ENCODE results near the gene SAP30BP. TPM values are rescaled to one million over a fixed set of nuclear protein-coding genes. Genes with fewer than 3 reads are reported as not detected.

The SAP30BP gene
- total and polyA plus RNA-seq, 2 of the 13 experiments (the other 11 are each of a cell fraction or from before 2014, with no cell fraction given) = 67.7 to 99.4 TPM

DNA sequence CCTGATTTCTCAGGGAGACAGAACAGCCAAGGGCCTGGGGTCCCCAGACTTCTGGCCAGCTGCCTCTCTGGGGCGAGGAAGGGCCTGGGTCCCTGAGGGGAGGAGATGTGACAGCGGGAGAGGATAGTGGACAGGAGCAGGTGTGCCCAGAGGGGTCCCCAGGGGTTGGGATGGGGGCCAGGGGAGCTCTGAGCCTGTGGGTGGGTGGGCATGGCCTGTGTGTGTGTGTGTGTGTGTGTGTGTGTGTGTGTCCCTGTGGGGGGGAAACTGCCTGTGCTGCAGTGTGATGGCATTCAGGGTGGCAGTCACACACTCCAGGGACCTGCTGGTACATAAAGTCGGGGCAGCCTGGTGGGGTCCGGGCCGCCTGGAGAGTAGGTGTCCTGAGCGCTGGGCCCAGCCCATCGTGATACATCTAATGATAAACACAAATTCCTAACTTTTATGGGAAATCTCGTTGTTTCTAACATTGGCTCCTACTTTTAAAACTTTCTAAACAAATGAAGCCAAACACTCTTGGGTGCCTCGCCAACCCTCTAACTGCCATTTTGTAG is 55.5 kb downstream of the SAP30BP start:
- no peak overlapping the region for H3K4me3 ChIP-seq (replicated peaks in 1 of 3; ENCODE audit: insufficient read depth in 1 of 3, low read depth in 2 of 3, low read length in 3 of 3)
- no peak overlapping the region; the same call in 1 of the 2 replicates for H3K4me2 ChIP-seq (ENCODE audit: low read depth, low read length)
- no peak overlapping the region for H2AFZ ChIP-seq (ENCODE audit: low read length)
- peaks cover 8 to 41% of the 10 kb centered on the region in 2 experiments; a peak in 3 of 5 replicates for H3K27me3 ChIP-seq (ENCODE audit: control insufficient read depth in 1 of 2, insufficient read depth in 2 of 2, low read length in 2 of 2)
- BruUV-seq (replicated peaks) = no TSS peak
- POLR2A ChIA-PET = interaction anchor here (0.9 kb wide), 1 partner anchor 15 kb away, joined by 3 read pairs; no protein-coding TSS in a partner anchor
- no peaks in the 10 kb centered on the region for H3K9me3 ChIP-seq (ENCODE audit: low read length)
- DNase-seq (ENCODE audit: low spot score) = no peak
- no peaks in the 10 kb centered on the region for H3K36me3 ChIP-seq (replicated peaks in 1 of 2; ENCODE audit: control insufficient read depth in 1 of 2, insufficient read depth in 2 of 2, low read length in 2 of 2)
- H3K27ac ChIP-seq (ENCODE audit: extremely low read length, insufficient read depth, low read length) = no peak overlapping the region
- H3K79me2 ChIP-seq (ENCODE audit: insufficient read depth, low read length) = no peaks in the 10 kb centered on the region
- 81% methylated on average over 9 of the region's 9 CpGs for WGBS (ENCODE audit: low lambda C conversion rate)
- H3K9ac ChIP-seq (ENCODE audit: insufficient read depth, low read depth, low read length) = no peak overlapping the region
- H4K20me1 ChIP-seq (ENCODE audit: insufficient read depth, low read length) = no peaks in the 10 kb centered on the region
- intact Hi-C loops (cut with micrococcal nuclease; ENCODE audit: unreplicated experiment) (no loop called here), in situ Hi-C loops (cut with HindIII; ENCODE audit: extremely low pct_ligation_motif_present, low pct_unique_long_range_greater_than_20kb) (no loop called here)
- CTCF ChIA-PET (ENCODE audit: low intra/inter-chr PET ratio, low total read pairs) = no interaction called here
- H3K4me1 ChIP-seq (ENCODE audit: insufficient read depth, low read length) = peaks cover 32% of the 10 kb centered on the region
- TF ChIP-seq ZNF274 (CRISPR knock-in tag; IDR thresholded peaks at IDR 0.05) (0 out of 2 replicates have a peak, but pooled peaks have one; percentile 1), RAD21 (CRISPR knock-in tag; IDR thresholded peaks at IDR 0.05) (no peak)
- ATAC-seq = no peak
- FAIRE-seq = no peak

DNA sequence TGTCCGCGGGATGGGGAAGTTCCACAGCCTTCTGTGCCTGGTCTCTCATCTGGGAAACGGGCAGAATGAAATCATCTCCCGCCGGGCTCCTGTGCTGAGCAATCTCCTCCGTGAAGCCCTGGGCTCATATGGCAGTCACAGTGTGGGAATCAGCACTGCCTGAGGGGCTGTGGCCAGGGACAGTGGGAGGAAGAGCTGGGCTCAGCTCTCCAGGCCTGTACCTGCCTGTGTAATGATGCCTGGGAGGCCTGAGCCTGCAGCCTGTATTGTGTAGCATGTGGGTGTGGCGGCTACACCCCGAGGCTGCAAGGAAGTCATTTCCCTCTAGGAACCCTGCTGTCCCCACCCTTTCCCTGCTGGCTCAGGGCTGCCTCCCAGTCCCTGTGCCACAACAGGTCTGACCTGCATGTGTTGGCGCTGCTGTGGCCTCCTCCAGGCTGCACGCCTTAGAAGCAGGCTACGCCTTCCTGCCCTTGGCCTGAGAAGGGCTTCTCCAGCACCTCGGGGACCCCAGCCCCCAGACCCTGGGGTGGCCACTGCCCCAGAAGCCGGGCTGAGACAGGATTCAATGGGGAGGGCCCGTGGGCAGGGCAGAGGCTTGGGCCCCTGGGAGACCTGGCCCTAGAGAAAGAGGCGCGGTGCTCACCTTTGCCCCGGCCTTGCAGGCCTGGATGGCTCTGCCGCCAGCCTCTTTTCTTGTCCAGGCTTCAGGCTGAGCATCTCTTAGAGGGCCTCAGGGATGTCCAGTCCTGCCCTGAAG is 56.2 kb downstream of the SAP30BP start:
- WGBS (ENCODE audit: low lambda C conversion rate) = 17% methylated on average over 18 of the region's 18 CpGs
- BruUV-seq (replicated peaks) = no TSS peak
- H3K79me2 ChIP-seq (ENCODE audit: insufficient read depth, low read length) = no peaks in the 10 kb centered on the region
- H3K4me2 ChIP-seq (ENCODE audit: low read depth, low read length) = peak overlapping the region; percentile 40
- no peak overlapping the region for H3K9ac ChIP-seq (ENCODE audit: insufficient read depth, low read depth, low read length)
- no peak for DNase-seq (ENCODE audit: low spot score)
- H3K27me3 ChIP-seq (ENCODE audit: control insufficient read depth in 1 of 2, insufficient read depth in 2 of 2, low read length in 2 of 2) = peaks cover 8 to 36% of the 10 kb centered on the region in 2 experiments; a peak in 3 of 5 replicates
- peak; percentile 29 for ATAC-seq
- no peaks in the 10 kb centered on the region for H3K36me3 ChIP-seq (replicated peaks in 1 of 2; ENCODE audit: control insufficient read depth in 1 of 2, insufficient read depth in 2 of 2, low read length in 2 of 2)
- H4K20me1 ChIP-seq (ENCODE audit: insufficient read depth, low read length) = no peaks in the 10 kb centered on the region
- intact Hi-C loops (cut with micrococcal nuclease; ENCODE audit: unreplicated experiment) = no loop called here
- FAIRE-seq = no peak
- no peaks in the 10 kb centered on the region for H3K9me3 ChIP-seq (ENCODE audit: low read length)
- H2AFZ ChIP-seq (ENCODE audit: low read length) = no peak overlapping the region
- H3K4me3 ChIP-seq (replicated peaks in 1 of 3; ENCODE audit: insufficient read depth in 1 of 3, low read depth in 2 of 3, low read length in 3 of 3) = peak overlapping the region in 1 of 3 experiments; percentile 35; a peak in 1 of 6 replicates
- no peak overlapping the region for H3K27ac ChIP-seq (ENCODE audit: extremely low read length, insufficient read depth, low read length)
- ChIA-PET CTCF (ENCODE audit: low intra/inter-chr PET ratio, low total read pairs) (no interaction called here), POLR2A (interaction anchor here (1.5 kb wide), 1 partner anchor 31 kb away, joined by 3 read pairs; no protein-coding TSS in a partner anchor)
- H3K4me1 ChIP-seq (ENCODE audit: insufficient read depth, low read length) = peaks cover 32% of the 10 kb centered on the region
- in situ Hi-C loops (cut with HindIII; ENCODE audit: extremely low pct_ligation_motif_present, low pct_unique_long_range_greater_than_20kb) = no loop called here
- TF ChIP-seq, protein P1, sequence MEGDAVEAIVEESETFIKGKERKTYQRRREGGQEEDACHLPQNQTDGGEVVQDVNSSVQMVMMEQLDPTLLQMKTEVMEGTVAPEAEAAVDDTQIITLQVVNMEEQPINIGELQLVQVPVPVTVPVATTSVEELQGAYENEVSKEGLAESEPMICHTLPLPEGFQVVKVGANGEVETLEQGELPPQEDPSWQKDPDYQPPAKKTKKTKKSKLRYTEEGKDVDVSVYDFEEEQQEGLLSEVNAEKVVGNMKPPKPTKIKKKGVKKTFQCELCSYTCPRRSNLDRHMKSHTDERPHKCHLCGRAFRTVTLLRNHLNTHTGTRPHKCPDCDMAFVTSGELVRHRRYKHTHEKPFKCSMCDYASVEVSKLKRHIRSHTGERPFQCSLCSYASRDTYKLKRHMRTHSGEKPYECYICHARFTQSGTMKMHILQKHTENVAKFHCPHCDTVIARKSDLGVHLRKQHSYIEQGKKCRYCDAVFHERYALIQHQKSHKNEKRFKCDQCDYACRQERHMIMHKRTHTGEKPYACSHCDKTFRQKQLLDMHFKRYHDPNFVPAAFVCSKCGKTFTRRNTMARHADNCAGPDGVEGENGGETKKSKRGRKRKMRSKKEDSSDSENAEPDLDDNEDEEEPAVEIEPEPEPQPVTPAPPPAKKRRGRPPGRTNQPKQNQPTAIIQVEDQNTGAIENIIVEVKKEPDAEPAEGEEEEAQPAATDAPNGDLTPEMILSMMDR (CRISPR knock-in tag; IDR thresholded peaks at IDR 0.05) = 0 out of 2 replicates have a peak, but pooled peaks have one; percentile 8
- TF ChIP-seq ZNF543 (CRISPR knock-in tag; IDR thresholded peaks at IDR 0.05) (peak; percentile 84), HDAC1 (CRISPR knock-in tag; IDR thresholded peaks at IDR 0.05) (0 out of 2 replicates have a peak, but pooled peaks have one; percentile 14), TP53 (CRISPR knock-in tag; conservative IDR thresholded peaks at IDR 0.05) (no peak)
- TF ChIP-seq, protein P2, sequence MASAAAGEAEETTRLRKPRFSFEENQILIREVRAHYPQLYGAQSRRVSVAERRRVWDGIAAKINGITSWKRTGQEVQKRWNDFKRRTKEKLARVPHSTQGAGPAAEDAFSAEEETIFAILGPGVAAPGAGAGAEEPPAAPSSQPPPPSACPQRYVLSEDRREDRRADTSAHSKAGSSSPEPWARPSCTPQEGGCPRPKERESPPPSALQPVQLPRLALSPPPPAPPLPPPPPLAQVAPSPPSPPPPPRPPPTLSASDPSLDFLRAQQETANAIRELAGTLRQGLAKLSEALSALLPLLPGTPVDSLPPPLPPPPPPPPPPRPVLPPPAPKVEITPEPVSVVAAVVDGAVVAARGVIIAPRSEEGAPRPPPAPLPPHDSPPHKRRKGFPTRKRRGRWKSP (CRISPR knock-in tag; IDR thresholded peaks at IDR 0.05) = no peak
